HFFc6 (cell line): Measurements from ENCODE around the gene MYH6. TPM values are rescaled to one million over a fixed set of nuclear protein-coding genes. Genes with fewer than 3 reads are reported as not detected.

Experiments
- DNase-seq: peaks from one replicate; pipeline ENCODE4 v3.0.0-alpha.2; 2018
- H3K27ac Mint-ChIP-seq: 2 replicates; pipeline ENCODE4 v1.8.0; 2020; ENCODE audit warnings: mild to moderate bottlenecking, mixed read lengths
- H3K27me3 Mint-ChIP-seq: 2 replicates; pipeline ENCODE4 v1.8.0; 2021; ENCODE audit warnings: mild to moderate bottlenecking, moderate library complexity, mixed read lengths; ENCODE audit not compliant: insufficient read depth
- H3K36me3 Mint-ChIP-seq: 2 replicates; pipeline ENCODE4 v1.8.0; 2021; ENCODE audit warnings: low read depth, mixed read lengths
- H3K4me1 Mint-ChIP-seq: 2 replicates; pipeline ENCODE4 v1.8.0; 2020; ENCODE audit warnings: low read depth, mixed read lengths
- H3K4me3 Mint-ChIP-seq: 2 replicates; pipeline ENCODE4 v1.8.0; 2020; ENCODE audit warnings: mild to moderate bottlenecking, moderate library complexity, mixed read lengths
- H3K9me3 Mint-ChIP-seq: 2 replicates; pipeline ENCODE4 v1.8.0; 2020; ENCODE audit warnings: mild to moderate bottlenecking, mixed read lengths
- CTCF ChIP-seq: fragments of 200-600 bp; sonication (generic); IDR thresholded peaks from 2 replicates; pipeline ENCODE4 v1.5.0; 2021; ENCODE audit warnings: antibody characterized with exemption, mild to moderate bottlenecking
- total RNA-seq, 6 experiments: library from RNA; stranded (reverse); fragmentation: NEBNext Ultra II Directional; extraction: Animal tissue kit (Norgen Biotek cat#: 25700); gene quantifications; 2 replicates in 1 of 6; 3 replicates in 5 of 6; pipeline ENCODE4 v1.2.3, GENCODE V29; 2021

The MYH6 gene
- total RNA-seq, 6 experiments from 2014 or later: not detected

GRCh38 chr14:23352506-23353432 lies 55.3 kb downstream of the MYH6 start, which contains the start of gene SLC22A17:
Gene SLC22A17, minus strand, starts transcription at chr14:23352887.
- Mint-ChIP-seq H3K27ac (peak within 1 kb of the TSS; percentile 47), H3K4me3 (peak within 1 kb of the TSS; percentile 79), H3K27me3 (peaks cover 14% of the 10 kb centered on the region), H3K36me3 (peaks cover 8% of the 10 kb centered on the region; the same call in 1 of the 2 replicates), H3K9me3 (no peaks in the 10 kb centered on the region), H3K4me1 (peaks cover 10% of the 10 kb centered on the region; the same call in 1 of the 2 replicates)
- TF ChIP-seq CTCF: 0 out of 2 replicates have a peak, but pooled peaks have one; percentile 12
- DNase-seq: peak; percentile 75

- peak overlapping the region; percentile 79 for H3K4me3 Mint-ChIP-seq
- peak; percentile 30 for TF ChIP-seq CTCF
Measured at GRCh38 chr14:23351681-23352505, 56.2 kb downstream of the MYH6 start.

GRCh38 chr14:23349156-23349845 lies 58.8 kb downstream of the MYH6 start:
- TF ChIP-seq CTCF: no peak
- Mint-ChIP-seq H3K27me3 (peaks cover 9% of the 10 kb centered on the region), H3K9me3 (no peaks in the 10 kb centered on the region), H3K36me3 (peaks cover 8% of the 10 kb centered on the region; the same call in 1 of the 2 replicates), H3K4me1 (peaks cover 10% of the 10 kb centered on the region; the same call in 1 of the 2 replicates), H3K27ac (no peak overlapping the region), H3K4me3 (no peak overlapping the region)
- DNase-seq: no peak

More at GRCh38 chr14:23351681-23352505, 56.2 kb downstream of the MYH6 start:
- peaks cover 10% of the 10 kb centered on the region; the same call in 1 of the 2 replicates for H3K4me1 Mint-ChIP-seq
- peaks cover 11% of the 10 kb centered on the region for H3K27me3 Mint-ChIP-seq
- peaks cover 8% of the 10 kb centered on the region; the same call in 1 of the 2 replicates for H3K36me3 Mint-ChIP-seq
- H3K9me3 Mint-ChIP-seq: no peaks in the 10 kb centered on the region
- H3K27ac Mint-ChIP-seq: no peak overlapping the region
- no peak for DNase-seq

GRCh38 chr14:23348297-23348655 lies 59.8 kb downstream of the MYH6 start:
- Mint-ChIP-seq H3K4me1 (peaks cover 6% of the 10 kb centered on the region; the same call in 1 of the 2 replicates), H3K36me3 (peaks cover 8% of the 10 kb centered on the region; the same call in 1 of the 2 replicates), H3K27ac (no peak overlapping the region), H3K27me3 (peaks cover 7% of the 10 kb centered on the region), H3K9me3 (no peaks in the 10 kb centered on the region), H3K4me3 (no peak overlapping the region)
- DNase-seq: no peak
- no peak for TF ChIP-seq CTCF
